ENCODE results near the gene CDAN1. TPM values are rescaled to one million over a fixed set of nuclear protein-coding genes. Genes with fewer than 3 reads are reported as not detected.

CDAN1 gene
- total RNA-seq, 2 donors from 2014 or later, result 20.4 to 23.7 TPM

GRCh38 chr15:42707068-42707467 lies 29.9 kb downstream of the CDAN1 start:
- H3K9me3 Mint-ChIP-seq, result no peaks in the 10 kb centered on the region
- H3K27ac Mint-ChIP-seq, result no peak overlapping the region
- H3K4me1 Mint-ChIP-seq, result peaks cover 4% of the 10 kb centered on the region
- no peak for ATAC-seq (replicated peaks)
- H3K4me3 Mint-ChIP-seq, result no peak overlapping the region
- no peaks in the 10 kb centered on the region for H3K27me3 Mint-ChIP-seq
- H3K36me3 Mint-ChIP-seq (ENCODE audit: low read depth), result no peaks in the 10 kb centered on the region

- H3K27ac Mint-ChIP-seq, result no peak overlapping the region
- H3K4me1 Mint-ChIP-seq, result peaks cover 4% of the 10 kb centered on the region
- H3K9me3 Mint-ChIP-seq, result no peaks in the 10 kb centered on the region
- no peaks in the 10 kb centered on the region for H3K27me3 Mint-ChIP-seq
- no peak overlapping the region for H3K4me3 Mint-ChIP-seq
- ATAC-seq (replicated peaks), result no peak
- no peaks in the 10 kb centered on the region for H3K36me3 Mint-ChIP-seq (ENCODE audit: low read depth)
Observed at GRCh38 chr15:42705336-42705735, 31.6 kb downstream of the CDAN1 start.

DNA sequence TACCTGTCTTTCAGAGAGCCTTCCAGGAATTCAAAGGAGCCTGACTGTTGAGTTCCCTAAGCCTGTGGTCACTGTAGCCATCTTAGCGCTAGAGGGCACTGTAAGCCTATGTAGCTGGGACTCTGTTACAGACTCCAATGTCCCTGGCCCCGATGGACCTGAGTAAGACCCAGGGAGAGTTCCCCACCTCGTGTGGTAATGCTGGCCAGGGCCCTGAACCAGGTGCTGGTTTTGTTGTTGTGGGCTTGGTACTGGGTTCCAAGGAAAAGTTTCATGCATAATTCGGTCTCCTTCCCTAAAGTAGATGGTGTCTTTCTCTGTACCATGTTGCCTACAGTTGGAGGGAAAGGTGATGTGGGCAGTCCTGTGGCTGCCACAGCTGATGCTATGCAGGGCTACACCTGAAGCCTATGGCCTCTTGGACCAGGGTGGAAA lies 32.4 kb downstream of the CDAN1 start:
- Mint-ChIP-seq H3K4me1 (peaks cover 4% of the 10 kb centered on the region), H3K36me3 (ENCODE audit: low read depth) (no peaks in the 10 kb centered on the region), H3K9me3 (no peaks in the 10 kb centered on the region), H3K27ac (no peak overlapping the region), H3K27me3 (no peaks in the 10 kb centered on the region), H3K4me3 (no peak overlapping the region)
- ATAC-seq (replicated peaks), result peak; percentile 96

- no peaks in the 10 kb centered on the region for H3K27me3 Mint-ChIP-seq
- no peak overlapping the region for H3K4me3 Mint-ChIP-seq
- H3K27ac Mint-ChIP-seq, result no peak overlapping the region
- peaks cover under 1% of the 10 kb centered on the region for H3K4me1 Mint-ChIP-seq
- no peaks in the 10 kb centered on the region for H3K9me3 Mint-ChIP-seq
- H3K36me3 Mint-ChIP-seq (ENCODE audit: low read depth), result no peaks in the 10 kb centered on the region
- ATAC-seq (replicated peaks), result no peak
Observed at GRCh38 chr15:42696626-42697025, 40.3 kb downstream of the CDAN1 start.

DNA sequence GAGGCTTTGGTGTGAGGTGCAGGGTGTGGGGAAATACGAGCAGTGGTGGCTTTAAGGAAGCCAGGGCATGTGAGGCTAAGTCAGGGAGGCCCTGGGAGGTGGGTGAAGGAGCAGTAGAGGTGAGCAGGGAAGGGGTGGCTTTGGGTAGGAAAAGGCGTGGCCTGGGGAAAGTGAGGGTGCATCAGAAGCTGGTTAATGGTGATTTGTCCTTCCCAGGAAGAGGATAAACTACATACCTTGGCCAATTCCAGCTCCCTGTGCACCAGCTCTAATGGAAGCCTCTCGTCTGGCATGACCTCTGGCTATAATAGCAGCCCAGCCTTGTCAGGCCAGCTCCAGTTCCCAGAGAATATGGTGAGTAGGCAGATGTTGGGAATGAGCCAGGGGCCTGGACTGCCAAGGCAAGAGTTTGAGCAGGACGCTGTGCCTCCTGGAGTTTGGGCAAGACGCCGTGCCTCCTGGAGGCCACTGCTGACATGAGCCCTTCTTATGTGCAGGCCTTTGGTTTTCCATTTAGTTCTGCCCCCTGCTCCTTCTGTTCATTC lies 41.3 kb downstream of the CDAN1 start:
- Mint-ChIP-seq H3K27ac (no peak overlapping the region), H3K9me3 (no peaks in the 10 kb centered on the region), H3K4me1 (peaks cover 5% of the 10 kb centered on the region), H3K27me3 (no peaks in the 10 kb centered on the region), H3K36me3 (ENCODE audit: low read depth) (no peaks in the 10 kb centered on the region), H3K4me3 (no peak overlapping the region)
- ATAC-seq (replicated peaks), result no peak

- no peak overlapping the region for H3K4me3 Mint-ChIP-seq
- no peak overlapping the region for H3K27ac Mint-ChIP-seq
- H3K4me1 Mint-ChIP-seq, result peaks cover 5% of the 10 kb centered on the region
- no peak for ATAC-seq (replicated peaks)
- H3K9me3 Mint-ChIP-seq, result no peaks in the 10 kb centered on the region
- no peaks in the 10 kb centered on the region for H3K36me3 Mint-ChIP-seq (ENCODE audit: low read depth)
- H3K27me3 Mint-ChIP-seq, result no peaks in the 10 kb centered on the region
Observed at GRCh38 chr15:42694398-42694797, 42.5 kb downstream of the CDAN1 start.

DNA sequence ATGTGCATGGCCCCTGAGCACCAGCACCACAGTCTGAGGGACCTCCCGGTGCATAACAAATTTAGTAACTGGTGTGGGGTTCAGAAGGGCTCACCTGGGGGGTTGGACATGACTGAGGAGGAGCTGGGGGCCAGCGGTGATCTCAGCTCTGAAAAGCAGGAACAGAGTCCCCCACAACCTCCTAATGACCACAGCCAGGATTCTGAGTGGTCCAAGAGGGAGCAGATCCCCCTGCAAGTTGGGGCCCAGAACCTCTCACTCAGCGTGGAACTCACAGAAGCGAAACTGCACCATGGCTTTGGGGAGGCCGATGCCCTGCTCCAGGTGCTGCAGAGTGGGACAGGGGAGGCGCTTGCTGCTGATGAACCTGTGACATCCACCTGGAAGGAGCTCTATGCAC lies 43.0 kb downstream of the CDAN1 start:
- Mint-ChIP-seq H3K9me3 (no peaks in the 10 kb centered on the region), H3K4me1 (peaks cover 5% of the 10 kb centered on the region), H3K27ac (no peak overlapping the region), H3K4me3 (no peak overlapping the region), H3K36me3 (ENCODE audit: low read depth) (no peaks in the 10 kb centered on the region), H3K27me3 (no peaks in the 10 kb centered on the region)
- ATAC-seq (replicated peaks), result no peak

DNA sequence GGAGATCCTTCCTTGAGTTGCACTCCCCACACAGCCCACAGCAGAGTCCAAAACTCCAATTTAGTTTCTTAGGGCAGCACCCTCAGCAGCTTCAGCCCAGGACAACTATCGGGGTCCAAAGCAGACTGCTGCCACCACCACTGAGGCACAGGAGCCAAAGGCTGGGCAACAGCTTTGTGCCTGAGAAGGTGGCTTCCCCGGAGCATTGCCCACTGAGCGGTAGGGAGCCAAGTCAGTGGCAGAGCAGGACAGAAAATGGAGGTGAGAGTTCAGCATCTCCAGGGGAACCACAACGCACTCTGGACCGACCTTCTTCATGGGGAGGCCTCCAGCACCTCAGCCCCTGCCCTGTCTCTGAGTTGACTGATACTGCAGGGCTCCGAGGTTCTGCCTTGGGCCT lies 43.4 kb downstream of the CDAN1 start:
- H3K27me3 Mint-ChIP-seq, result no peaks in the 10 kb centered on the region
- H3K4me3 Mint-ChIP-seq, result no peak overlapping the region
- H3K27ac Mint-ChIP-seq, result no peak overlapping the region
- H3K4me1 Mint-ChIP-seq, result peaks cover 5% of the 10 kb centered on the region
- no peaks in the 10 kb centered on the region for H3K9me3 Mint-ChIP-seq
- no peak for ATAC-seq (replicated peaks)
- no peaks in the 10 kb centered on the region for H3K36me3 Mint-ChIP-seq (ENCODE audit: low read depth)

DNA sequence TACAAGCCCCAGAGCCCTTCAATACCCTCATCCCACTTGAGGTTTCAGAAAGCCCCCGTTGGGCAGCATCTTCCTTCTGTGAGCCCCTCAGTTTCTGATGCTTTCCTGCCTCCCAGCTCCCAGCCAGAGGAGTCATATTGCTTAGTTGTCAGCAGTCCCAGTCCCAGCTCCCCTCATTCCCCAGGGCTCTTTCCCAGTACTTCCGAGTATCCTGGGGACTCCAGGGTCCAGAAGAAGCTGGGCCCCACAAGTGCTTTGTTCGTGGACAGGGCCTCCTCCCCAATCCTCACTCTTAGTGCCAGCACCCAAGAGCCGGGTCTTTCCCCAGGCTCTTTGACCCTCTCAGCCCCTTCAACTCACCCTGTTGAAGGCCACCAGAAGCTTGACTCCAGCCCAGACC lies 43.9 kb downstream of the CDAN1 start:
- Mint-ChIP-seq H3K36me3 (ENCODE audit: low read depth) (no peaks in the 10 kb centered on the region), H3K9me3 (no peaks in the 10 kb centered on the region), H3K27ac (no peak overlapping the region), H3K4me1 (peaks cover 5% of the 10 kb centered on the region), H3K27me3 (no peaks in the 10 kb centered on the region), H3K4me3 (no peak overlapping the region)
- no peak for ATAC-seq (replicated peaks)

GRCh38 chr15:42692536-42692935 lies 44.4 kb downstream of the CDAN1 start:
- Mint-ChIP-seq H3K4me3 (no peak overlapping the region), H3K27ac (no peak overlapping the region), H3K27me3 (no peaks in the 10 kb centered on the region), H3K4me1 (peaks cover 5% of the 10 kb centered on the region), H3K9me3 (no peaks in the 10 kb centered on the region), H3K36me3 (ENCODE audit: low read depth) (no peaks in the 10 kb centered on the region)
- ATAC-seq (replicated peaks), result no peak

DNA sequence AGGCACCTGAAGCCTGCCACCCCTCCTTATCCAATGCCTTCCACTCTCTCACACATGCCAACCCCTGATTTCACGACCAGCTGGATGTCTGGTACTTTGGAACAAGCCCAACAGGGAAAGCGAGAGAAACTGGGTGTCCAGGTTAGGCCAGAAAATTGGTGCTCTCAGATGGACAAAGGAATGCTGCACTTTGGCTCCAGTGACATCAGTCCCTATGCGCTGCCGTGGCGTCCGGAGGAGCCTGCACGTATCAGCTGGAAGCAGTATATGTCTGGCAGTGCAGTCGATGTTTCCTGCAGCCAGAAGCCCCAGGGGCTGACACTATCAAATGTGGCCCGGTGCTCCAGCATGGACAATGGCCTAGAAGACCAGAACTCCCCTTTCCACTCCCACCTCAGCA lies 45.2 kb downstream of the CDAN1 start:
- H3K27ac Mint-ChIP-seq, result peak overlapping the region; percentile 51
- H3K4me1 Mint-ChIP-seq, result peaks cover 5% of the 10 kb centered on the region
- H3K9me3 Mint-ChIP-seq, result no peaks in the 10 kb centered on the region
- H3K4me3 Mint-ChIP-seq, result no peak overlapping the region
- ATAC-seq (replicated peaks), result no peak
- no peaks in the 10 kb centered on the region for H3K36me3 Mint-ChIP-seq (ENCODE audit: low read depth)
- no peaks in the 10 kb centered on the region for H3K27me3 Mint-ChIP-seq

DNA sequence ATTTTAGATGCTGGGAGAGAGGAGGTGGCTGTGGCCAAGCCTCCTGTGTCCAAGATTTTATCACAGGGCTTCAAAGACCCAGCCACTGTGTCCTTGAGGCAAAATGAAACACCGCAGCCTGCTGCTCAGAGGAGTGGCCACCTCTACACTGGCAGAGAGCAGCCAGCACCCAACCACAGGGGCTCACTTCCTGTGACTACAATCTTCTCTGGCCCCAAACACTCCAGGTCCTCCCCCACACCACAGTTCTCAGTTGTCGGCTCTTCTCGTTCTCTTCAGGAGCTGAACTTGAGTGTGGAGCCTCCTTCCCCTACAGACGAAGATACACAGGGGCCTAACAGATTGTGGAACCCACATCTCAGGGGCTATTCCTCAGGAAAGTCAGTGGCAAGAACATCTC lies 45.6 kb downstream of the CDAN1 start:
- H3K9me3 Mint-ChIP-seq, result no peaks in the 10 kb centered on the region
- H3K36me3 Mint-ChIP-seq (ENCODE audit: low read depth), result no peaks in the 10 kb centered on the region
- ATAC-seq (replicated peaks), result peak; percentile 87
- peaks cover 5% of the 10 kb centered on the region for H3K4me1 Mint-ChIP-seq
- H3K27me3 Mint-ChIP-seq, result no peaks in the 10 kb centered on the region
- H3K27ac Mint-ChIP-seq, result peak overlapping the region; percentile 51
- H3K4me3 Mint-ChIP-seq, result no peak overlapping the region

DNA sequence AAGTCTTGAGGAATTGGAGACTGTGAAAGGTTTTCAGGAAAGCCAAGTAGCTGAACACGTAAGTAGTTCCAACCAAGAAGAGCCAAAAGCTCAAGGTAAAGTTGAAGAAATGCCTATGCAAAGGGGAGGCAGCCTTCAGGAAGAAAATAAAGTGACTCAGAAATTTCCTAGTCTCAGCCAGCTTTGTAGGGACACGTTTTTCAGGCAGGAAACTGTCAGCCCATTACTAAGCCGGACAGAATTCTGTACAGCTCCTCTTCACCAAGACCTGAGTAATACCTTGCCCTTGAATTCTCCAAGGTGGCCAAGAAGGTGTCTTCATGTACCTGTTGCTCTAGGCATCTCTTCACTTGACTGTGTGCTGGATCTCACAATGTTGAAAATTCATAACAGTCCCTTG lies 48.6 kb downstream of the CDAN1 start:
- ATAC-seq (replicated peaks), result no peak
- Mint-ChIP-seq H3K4me3 (no peak overlapping the region), H3K9me3 (no peaks in the 10 kb centered on the region), H3K4me1 (peaks cover 5% of the 10 kb centered on the region), H3K36me3 (ENCODE audit: low read depth) (peaks cover 8% of the 10 kb centered on the region), H3K27me3 (no peaks in the 10 kb centered on the region), H3K27ac (no peak overlapping the region)

GRCh38 chr15:42687740-42688139 lies 49.2 kb downstream of the CDAN1 start:
- no peak overlapping the region for H3K4me3 Mint-ChIP-seq
- no peak overlapping the region for H3K27ac Mint-ChIP-seq
- H3K4me1 Mint-ChIP-seq, result peaks cover 8% of the 10 kb centered on the region
- no peaks in the 10 kb centered on the region for H3K9me3 Mint-ChIP-seq
- no peak for ATAC-seq (replicated peaks)
- H3K27me3 Mint-ChIP-seq, result no peaks in the 10 kb centered on the region
- H3K36me3 Mint-ChIP-seq (ENCODE audit: low read depth), result peaks cover 14% of the 10 kb centered on the region

GRCh38 chr15:42686281-42686680 lies 50.6 kb downstream of the CDAN1 start:
- H3K9me3 Mint-ChIP-seq, result no peaks in the 10 kb centered on the region
- H3K27me3 Mint-ChIP-seq, result no peaks in the 10 kb centered on the region
- H3K27ac Mint-ChIP-seq, result no peak overlapping the region
- peaks cover 6% of the 10 kb centered on the region for H3K4me1 Mint-ChIP-seq
- no peak overlapping the region for H3K4me3 Mint-ChIP-seq
- no peak for ATAC-seq (replicated peaks)
- peaks cover 26% of the 10 kb centered on the region for H3K36me3 Mint-ChIP-seq (ENCODE audit: low read depth)

GRCh38 chr15:42681119-42681518 lies 55.8 kb downstream of the CDAN1 start:
- H3K9me3 Mint-ChIP-seq, result no peaks in the 10 kb centered on the region
- no peak overlapping the region for H3K27ac Mint-ChIP-seq
- H3K36me3 Mint-ChIP-seq (ENCODE audit: low read depth), result peaks cover 43% of the 10 kb centered on the region
- no peak overlapping the region for H3K4me3 Mint-ChIP-seq
- no peak for ATAC-seq (replicated peaks)
- H3K4me1 Mint-ChIP-seq, result peaks cover 8% of the 10 kb centered on the region
- no peaks in the 10 kb centered on the region for H3K27me3 Mint-ChIP-seq

Measured in activated T-helper 17 cell treated with anti-CD3 and anti-CD28 coated beads, Interleukin-2, amount 50 U/mL, for 72 hours (primary cell).